BE2C (cell line): Measurements from ENCODE around the gene NASP.

ENCODE experiments used
- DNase-seq: peaks from one replicate; pipeline ENCODE4 v3.0.0-alpha.2; 2020
- H3K27me3 ChIP-seq: fragments of 250-450 bp; sonication (Bioruptor Pico); 2 replicates; pipeline ENCODE4 v1.5.1; 2020; ENCODE audit warnings: mild to moderate bottlenecking
- H3K36me3 ChIP-seq: fragments of 250-450 bp; sonication (Bioruptor Pico); 2 replicates; pipeline ENCODE4 v1.5.1; 2020; ENCODE audit warnings: mild to moderate bottlenecking
- H3K4me1 ChIP-seq: fragments of 250-450 bp; sonication (Bioruptor Pico); 2 replicates; pipeline ENCODE4 v1.5.1; 2020
- H3K4me3 ChIP-seq: 2 replicates; pipeline ENCODE4 v1.5.1; 2011; ENCODE audit warnings: low read depth, low read length
- H3K9me3 ChIP-seq: fragments of 250-450 bp; sonication (Bioruptor Pico); 2 replicates; pipeline ENCODE4 v1.5.1; 2020
- CTCF ChIP-seq: IDR thresholded peaks from 2 replicates; pipeline ENCODE4 v1.5.1; 2012; ENCODE audit warnings: mild to moderate bottlenecking, low read depth, low read length

Gene NASP

DNA sequence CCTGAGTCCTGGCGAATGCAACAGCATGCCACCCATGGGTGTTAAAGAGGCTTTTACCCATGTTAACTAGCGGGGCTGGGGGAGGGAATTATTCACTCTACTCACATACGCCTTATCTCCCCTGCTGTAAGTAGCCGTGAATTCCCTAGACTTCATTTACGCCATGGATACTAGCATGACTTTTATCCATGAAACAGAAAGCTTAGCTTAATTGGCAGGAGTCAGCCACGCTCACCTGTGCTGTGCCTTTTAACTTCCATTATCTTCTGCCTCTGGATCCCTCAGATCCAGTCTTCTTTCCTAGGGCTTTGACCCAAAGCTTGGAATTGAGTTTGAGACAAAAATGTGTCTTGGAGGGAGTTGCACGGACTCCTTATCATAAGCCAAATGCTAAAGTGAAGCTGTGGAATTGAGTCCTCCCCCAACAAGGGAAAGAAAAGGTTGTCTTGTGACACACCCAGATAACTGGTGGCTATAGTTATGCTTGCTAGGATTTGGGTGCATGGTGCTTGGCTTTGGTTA, 9.7 kb upstream of the NASP start:
- Histone ChIP-seq H3K9me3 (no peaks in the 10 kb centered on the region), H3K4me3 (no peak overlapping the region), H3K27me3 (no peaks in the 10 kb centered on the region), H3K36me3 (peaks cover 11% of the 10 kb centered on the region), H3K4me1 (no peaks in the 10 kb centered on the region)
- DNase-seq: no peak
- no peak for TF ChIP-seq CTCF

DNA sequence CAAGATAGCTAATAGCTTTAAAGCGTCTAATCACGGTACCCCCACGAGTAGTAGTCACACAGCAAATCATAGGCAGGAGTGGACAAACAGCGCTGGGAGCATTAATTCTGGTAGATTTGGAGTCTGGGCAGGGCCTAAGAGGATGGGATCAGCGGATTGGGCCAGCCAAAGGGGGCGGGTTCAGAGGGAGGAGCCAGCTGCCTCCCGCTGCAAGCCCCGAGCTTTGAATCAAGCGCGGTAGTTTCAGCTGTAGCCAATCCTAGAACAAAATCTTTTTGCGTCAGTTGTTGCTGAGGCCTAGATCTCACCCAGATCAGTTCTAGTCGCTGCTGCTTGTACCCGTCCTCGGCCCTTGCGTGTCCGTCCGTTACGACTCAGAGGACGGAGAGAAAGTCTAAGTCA, 576 bp upstream of the NASP start:
- DNase-seq: peak; percentile 89
- no peaks in the 10 kb centered on the region for H3K4me1 ChIP-seq
- TF ChIP-seq CTCF: no peak

DNA sequence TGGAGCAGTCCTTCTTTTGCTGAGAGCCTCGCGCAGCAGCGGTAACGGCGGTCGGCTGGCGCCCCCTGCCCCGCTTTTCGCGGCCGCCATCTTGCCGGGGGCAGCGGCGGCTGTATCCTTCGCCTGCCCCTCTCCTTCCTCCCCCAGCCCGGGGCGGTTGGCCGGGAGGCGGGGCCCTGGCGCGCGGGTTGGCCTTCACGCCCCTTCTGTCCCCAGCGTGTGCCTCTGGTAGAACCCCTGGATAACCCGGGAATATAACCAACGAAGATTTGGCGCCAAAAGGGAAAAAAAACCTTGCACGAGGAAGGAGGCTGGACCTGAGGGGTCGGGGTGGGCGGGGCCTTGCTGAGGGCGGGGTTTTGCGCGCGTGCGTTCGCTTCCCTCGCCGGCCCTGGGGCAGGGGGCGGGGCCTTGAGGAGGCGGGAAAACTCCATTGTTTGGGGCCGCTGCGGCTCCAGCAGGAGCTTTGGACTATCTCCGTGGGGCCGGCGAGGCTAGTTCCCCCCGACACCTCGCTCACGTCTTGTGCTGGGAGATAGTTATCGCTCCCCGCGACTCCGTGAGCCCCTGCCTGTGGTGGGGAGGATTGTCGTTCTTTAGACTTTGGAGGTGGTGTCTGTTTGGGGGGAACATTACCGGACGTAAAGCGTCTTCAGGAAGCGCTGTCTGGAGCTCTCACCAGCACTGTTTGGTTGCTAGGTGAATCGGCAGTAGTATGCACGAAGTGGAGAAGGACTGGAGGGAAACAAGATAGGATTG, 689 bp downstream of the NASP start:
- no peaks in the 10 kb centered on the region for H3K27me3 ChIP-seq
- no peaks in the 10 kb centered on the region for H3K36me3 ChIP-seq
- peak overlapping the region; percentile 95 for H3K4me3 ChIP-seq
- no peak for TF ChIP-seq CTCF
- H3K9me3 ChIP-seq: no peaks in the 10 kb centered on the region
- no peaks in the 10 kb centered on the region for H3K4me1 ChIP-seq
- peak; percentile 86 for DNase-seq

More for the DNA sequence above, 576 bp upstream of the NASP start:
- Histone ChIP-seq H3K4me3 (peak overlapping the region; percentile 95), H3K27me3 (no peaks in the 10 kb centered on the region), H3K36me3 (no peaks in the 10 kb centered on the region), H3K9me3 (no peaks in the 10 kb centered on the region)

DNA sequence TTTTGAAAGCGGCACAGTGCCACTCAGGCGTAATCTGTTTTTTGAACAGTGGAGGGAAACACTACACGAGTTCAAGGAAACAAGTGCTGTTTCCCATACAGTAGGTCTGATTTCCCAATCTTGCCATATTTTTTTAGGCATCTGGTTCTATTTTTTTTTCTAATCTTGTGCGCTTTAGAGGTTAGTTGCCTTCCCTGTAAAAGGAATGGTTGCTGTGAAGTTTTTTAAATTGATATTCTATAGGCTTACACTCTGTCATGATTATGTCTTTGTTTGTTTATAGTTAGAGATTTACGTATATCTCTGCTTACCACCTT, 1.2 kb downstream of the NASP start:
- Histone ChIP-seq H3K27me3 (no peaks in the 10 kb centered on the region), H3K4me1 (no peaks in the 10 kb centered on the region), H3K4me3 (peak overlapping the region; percentile 95), H3K9me3 (no peaks in the 10 kb centered on the region), H3K36me3 (no peaks in the 10 kb centered on the region)
- TF ChIP-seq CTCF: no peak
- DNase-seq: no peak

GRCh38 chr1:45585496-45586075, 1.7 kb downstream of the NASP start:
- DNase-seq: no peak
- no peaks in the 10 kb centered on the region for H3K27me3 ChIP-seq
- H3K9me3 ChIP-seq: no peaks in the 10 kb centered on the region
- H3K4me3 ChIP-seq: peak overlapping the region; percentile 95
- no peak for TF ChIP-seq CTCF
- H3K4me1 ChIP-seq: no peaks in the 10 kb centered on the region
- H3K36me3 ChIP-seq: no peaks in the 10 kb centered on the region

DNA sequence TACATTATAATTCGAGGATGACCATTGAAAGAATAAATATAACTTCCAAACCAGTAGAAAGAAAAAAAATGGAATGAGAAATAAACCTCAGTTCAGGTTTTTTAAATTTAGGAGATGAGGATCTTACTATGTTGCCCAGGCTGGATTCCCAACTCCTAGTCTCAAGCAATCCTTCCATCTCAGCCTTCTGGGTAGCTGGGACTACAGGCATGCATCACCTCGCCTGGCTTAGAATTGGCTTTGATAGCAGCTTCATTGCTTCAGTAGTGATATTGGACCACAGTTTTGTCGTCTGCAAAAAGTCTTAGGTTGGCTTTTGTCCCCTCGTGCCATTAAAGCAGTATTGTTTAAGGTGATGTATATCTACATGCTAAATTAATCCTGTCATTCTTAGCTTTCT, 2.9 kb downstream of the NASP start:
- TF ChIP-seq CTCF: no peak
- no peaks in the 10 kb centered on the region for H3K4me1 ChIP-seq

More for the DNA sequence above, 2.9 kb downstream of the NASP start:
- Histone ChIP-seq H3K4me3 (no peak overlapping the region), H3K9me3 (no peaks in the 10 kb centered on the region), H3K36me3 (peaks cover 6% of the 10 kb centered on the region), H3K27me3 (no peaks in the 10 kb centered on the region)
- DNase-seq: no peak
